ENCODE data around the gene CFAP20.

The CFAP20 gene

GRCh38 chr16:58124601-58124915 is 4.6 kb downstream of the CFAP20 start:
- no peak for DNase-seq (ENCODE audit: low read depth in 2 of 2)

DNA sequence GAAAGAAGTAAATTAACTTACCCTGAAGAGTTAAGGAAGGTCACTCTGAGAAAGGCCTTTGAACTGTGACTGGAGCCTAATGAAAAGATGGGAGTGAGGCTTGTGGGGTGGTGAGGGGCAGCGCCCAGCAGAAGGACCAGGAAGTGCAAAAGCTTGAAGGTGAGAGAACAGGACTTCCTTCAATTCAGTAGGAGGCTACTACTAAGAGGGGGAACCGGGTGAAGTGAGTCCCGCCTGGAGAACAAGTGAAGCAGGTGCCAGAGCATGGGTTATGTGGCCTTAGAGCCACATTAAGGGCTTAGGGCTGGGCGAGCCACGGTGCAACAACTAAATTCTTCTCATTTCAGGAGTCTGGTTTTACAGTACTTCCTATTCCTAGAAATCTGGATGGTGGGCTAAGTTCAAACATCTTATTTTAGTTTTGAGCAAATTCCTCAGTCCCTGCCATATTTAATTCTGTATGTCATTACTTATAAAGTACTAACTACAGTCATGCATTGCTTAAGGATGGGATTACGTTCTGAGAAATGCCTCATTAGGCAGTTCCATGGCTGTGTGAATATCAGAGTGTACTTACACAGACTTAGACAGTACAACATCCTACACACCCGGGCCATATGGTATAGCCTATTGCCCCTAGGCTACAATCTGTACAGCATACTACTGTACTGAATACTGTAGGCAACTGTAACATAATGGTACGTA is 5.1 kb downstream of the CFAP20 start:
- DNase-seq (ENCODE audit: low read depth in 2 of 2), result no peak

- DNase-seq (ENCODE audit: low read depth in 2 of 2), result no peak
These were observed 8.0 kb downstream of the CFAP20 start for GRCh38 chr16:58121132-58121531.

- DNase-seq (ENCODE audit: low read depth in 2 of 2), result no peak
These were observed 8.9 kb downstream of the CFAP20 start for GRCh38 chr16:58120234-58120633.

GRCh38 chr16:58119509-58119845 is 9.7 kb downstream of the CFAP20 start:
- no peak for DNase-seq (ENCODE audit: low read depth in 2 of 2)

DNA sequence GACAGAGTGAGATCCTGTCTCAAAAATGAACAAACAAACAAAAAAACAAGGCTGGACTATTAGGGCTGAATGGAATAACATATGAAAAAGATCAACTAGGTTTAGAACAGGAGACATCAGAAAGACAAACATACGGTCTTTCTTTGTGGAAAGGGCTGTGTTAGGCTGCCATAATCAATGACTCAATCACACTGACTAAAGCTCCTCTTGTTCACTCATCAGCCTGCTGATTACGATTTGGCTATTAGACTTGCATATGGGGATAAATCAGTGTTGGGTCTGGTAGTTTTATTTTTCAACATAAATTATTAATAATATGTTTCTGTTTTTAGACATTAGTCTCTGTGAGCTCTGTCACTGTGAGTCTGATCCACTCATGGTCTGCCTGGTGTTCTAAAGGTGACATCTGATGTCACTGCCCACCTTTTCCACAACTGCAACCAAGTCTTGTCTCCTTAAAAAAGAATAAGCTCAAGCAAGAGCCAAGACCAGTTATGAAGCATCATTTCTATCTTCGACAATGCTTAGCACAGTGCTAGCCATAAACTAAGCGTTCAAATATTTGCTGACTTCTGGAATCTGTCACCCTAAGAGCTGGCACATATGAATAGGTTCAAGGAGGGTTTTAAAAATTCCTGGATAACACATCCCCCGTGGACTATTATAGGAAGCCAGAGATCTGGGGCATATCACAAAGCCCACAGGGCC is 10.2 kb downstream of the CFAP20 start:
- DNase-seq (ENCODE audit: low read depth in 2 of 2), result no peak

DNA sequence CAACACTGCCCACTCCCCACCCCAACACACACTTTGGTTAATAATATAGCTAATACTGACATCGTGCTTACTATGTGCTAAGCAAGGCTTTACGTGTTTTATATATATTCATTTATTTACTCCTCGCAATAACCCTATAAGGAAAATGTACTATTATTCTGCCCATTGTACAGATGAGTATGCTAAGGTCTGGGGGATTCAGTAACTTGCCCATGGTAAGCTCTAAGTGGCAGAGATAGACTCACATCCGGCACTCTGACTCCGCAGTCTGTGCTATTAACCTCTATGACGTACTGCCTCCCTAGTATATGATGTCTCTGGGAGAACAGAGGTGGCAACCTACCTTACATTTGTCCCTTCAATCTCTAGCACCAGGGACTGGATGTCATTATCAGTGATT is 12.7 kb downstream of the CFAP20 start:
- DNase-seq (ENCODE audit: low read depth in 2 of 2), result no peak

- DNase-seq (ENCODE audit: low read depth in 2 of 2), result no peak
These were observed 13.1 kb downstream of the CFAP20 start for GRCh38 chr16:58116081-58116480.

DNA sequence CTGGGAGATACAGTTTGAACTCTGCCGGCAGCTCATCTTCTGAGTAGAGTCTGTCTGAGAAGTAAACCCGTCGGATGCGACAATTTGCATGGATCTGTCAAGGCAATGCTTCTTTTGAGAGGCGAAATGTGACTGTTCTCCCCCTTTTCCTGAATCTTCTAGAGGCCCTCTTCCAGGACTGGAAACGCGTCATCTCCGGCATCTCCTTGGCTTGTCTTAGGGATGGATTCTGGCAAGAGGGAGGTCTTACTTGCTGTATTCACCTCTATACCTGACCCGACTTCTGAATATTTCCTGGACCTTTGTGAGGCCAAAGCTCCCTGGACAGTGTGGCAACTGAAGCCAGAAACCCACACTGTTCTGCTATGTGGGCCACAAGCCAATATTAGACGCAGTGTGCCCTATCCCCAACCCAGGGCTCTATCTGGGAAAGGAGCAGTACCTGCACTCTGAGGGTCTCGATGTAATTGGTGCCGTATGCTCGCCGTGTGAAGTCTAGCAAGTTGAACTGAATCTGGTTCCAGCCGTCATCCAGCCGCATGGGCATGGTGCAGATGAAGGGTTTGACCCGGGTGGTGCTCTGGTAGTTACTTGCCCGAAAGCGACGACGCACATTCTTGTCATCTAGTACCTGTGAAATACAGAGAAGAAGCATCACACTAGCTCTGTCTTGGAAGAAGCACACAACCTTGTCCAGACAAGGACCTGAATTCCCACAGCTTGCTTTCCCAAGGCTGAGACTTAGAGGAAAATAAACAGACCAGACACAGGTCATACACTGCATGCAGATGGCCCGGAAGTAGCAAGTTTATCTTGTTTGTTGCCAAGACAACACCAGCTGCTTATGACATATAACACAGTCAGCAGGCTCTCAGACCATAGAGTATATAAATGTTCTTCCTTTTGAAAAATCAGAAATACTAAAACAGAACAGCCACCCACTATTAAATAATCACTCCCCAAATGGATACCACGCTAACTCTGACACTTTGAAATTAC is 14.1 kb downstream of the CFAP20 start:
- no peak for DNase-seq (ENCODE audit: low read depth in 2 of 2)

GRCh38 chr16:58111302-58111627 is 17.9 kb downstream of the CFAP20 start:
- DNase-seq (ENCODE audit: low read depth in 2 of 2), result no peak

GRCh38 chr16:58110571-58111301 is 18.4 kb downstream of the CFAP20 start:
- DNase-seq (ENCODE audit: low read depth in 2 of 2), result no peak

GRCh38 chr16:58109881-58110280 is 19.3 kb downstream of the CFAP20 start:
- no peak for DNase-seq (ENCODE audit: low read depth in 2 of 2)

DNA sequence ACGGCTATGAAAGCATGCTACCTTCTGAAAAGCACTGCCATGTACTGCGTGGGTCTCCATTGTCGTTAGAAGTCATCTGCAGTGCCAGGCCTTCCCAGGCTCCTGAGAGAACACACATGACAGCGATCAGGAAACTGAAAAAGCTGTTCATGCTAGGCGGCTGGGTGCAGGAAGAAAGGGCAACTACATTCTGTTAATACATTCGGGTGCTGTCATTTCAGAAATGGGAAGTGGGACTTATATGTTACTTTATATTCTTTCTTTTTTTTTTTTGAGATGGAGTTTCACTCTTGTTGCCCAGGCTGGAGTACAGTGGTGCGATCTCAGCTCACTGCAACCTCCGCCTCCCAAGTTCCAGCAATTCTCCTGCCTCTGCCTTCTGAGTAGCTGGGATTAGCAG is 19.9 kb downstream of the CFAP20 start:
- no peak for DNase-seq (ENCODE audit: low read depth in 2 of 2)

DNA sequence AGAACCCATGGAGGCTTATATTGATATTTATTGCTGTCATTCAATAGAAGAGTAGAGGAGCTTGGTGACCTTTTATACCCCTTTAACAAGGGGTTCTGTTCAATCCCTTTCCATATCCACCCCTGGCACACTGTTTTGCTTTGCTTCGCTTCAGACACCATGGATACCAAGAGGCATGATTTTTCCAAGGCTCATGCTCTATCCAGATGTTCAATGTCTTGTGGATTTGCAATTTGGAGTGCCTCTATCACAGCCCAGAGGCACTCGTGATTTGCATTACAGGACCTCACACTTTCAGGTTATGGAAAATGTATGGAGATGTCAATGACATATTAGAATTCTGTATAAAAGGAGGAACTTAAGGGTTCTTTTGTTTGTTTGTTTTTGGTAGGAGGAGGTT is 21.5 kb downstream of the CFAP20 start:
- no peak for DNase-seq (ENCODE audit: low read depth in 2 of 2)

GRCh38 chr16:58107228-58107627 is 22.0 kb downstream of the CFAP20 start:
- no peak for DNase-seq (ENCODE audit: low read depth in 2 of 2)

- no peak for DNase-seq (ENCODE audit: low read depth in 2 of 2)
These were observed 23.6 kb downstream of the CFAP20 start for GRCh38 chr16:58105631-58106030.

GRCh38 chr16:58102665-58103392 is 26.4 kb downstream of the CFAP20 start:
- no peak for DNase-seq (ENCODE audit: low read depth in 2 of 2)

DNA sequence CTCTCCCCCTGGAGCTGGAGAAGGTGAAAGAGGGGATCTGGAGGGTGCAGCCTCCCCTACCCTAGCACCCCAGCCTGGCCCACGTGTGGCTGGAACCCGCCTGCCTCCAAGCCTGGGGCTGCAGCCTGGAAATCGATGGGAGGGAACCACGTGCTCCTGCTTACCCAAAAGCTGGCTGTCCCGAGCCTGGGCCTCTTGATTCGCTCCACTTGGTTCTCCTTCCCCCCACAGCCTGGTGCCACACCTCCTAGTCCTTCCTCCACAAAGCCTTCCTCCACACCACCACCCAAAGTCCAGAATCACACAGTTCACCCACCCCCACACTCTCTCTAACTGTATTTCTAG is 29.3 kb downstream of the CFAP20 start:
- no peak for DNase-seq (ENCODE audit: low read depth in 2 of 2)

- no peak for DNase-seq (ENCODE audit: low read depth in 2 of 2)
These were observed 29.9 kb downstream of the CFAP20 start for GRCh38 chr16:58099097-58099955.
